ENCODE results near the gene ARFGAP3. TPM values are rescaled to one million over a fixed set of nuclear protein-coding genes. Genes with fewer than 3 reads are reported as not detected.

ARFGAP3 gene
- total RNA-seq, 1 donor from 2014 or later = 59.5 TPM

- H3K27ac Mint-ChIP-seq (ENCODE audit: unreplicated experiment) = no peak overlapping the region
- H3K4me2 ChIP-seq (ENCODE audit: low read length) = no peak overlapping the region
- no peaks in the 10 kb centered on the region for H3K27me3 ChIP-seq (ENCODE audit: insufficient read depth, low read length)
- no peak overlapping the region for H2AFZ ChIP-seq (ENCODE audit: low read depth, low read length)
- H3K4me1 Mint-ChIP-seq (ENCODE audit: low read depth, unreplicated experiment) = peaks cover 8% of the 10 kb centered on the region
- FAIRE-seq (no peak), DNase-seq (ENCODE audit: low read depth) (no peak)
- peaks cover 42% of the 10 kb centered on the region for H4K20me1 ChIP-seq (ENCODE audit: insufficient read depth, low read length)
- no peak for TF ChIP-seq EZH2 (IDR thresholded peaks at IDR 0.05; ENCODE audit: insufficient read depth, low read length)
- no peak for TF ChIP-seq CTCF (IDR thresholded peaks at IDR 0.05; ENCODE audit: insufficient read depth, low read depth, low read length)
- no peak overlapping the region for H3K27ac ChIP-seq (ENCODE audit: low read depth, low read length)
- H3K36me3 Mint-ChIP-seq (ENCODE audit: low read depth, unreplicated experiment) = peaks cover 24% of the 10 kb centered on the region
- H3K4me3 ChIP-seq (ENCODE audit: insufficient read depth, low read depth, low read length) = no peak overlapping the region
- no peaks in the 10 kb centered on the region for H3K27me3 Mint-ChIP-seq (ENCODE audit: low read depth, unreplicated experiment)
- H3K4me1 ChIP-seq (ENCODE audit: insufficient read depth, low read length) = peaks cover 5% of the 10 kb centered on the region
- H3K79me2 ChIP-seq (ENCODE audit: insufficient read depth, low read length) = no peaks in the 10 kb centered on the region
- H3K9me3 Mint-ChIP-seq (ENCODE audit: unreplicated experiment) = no peaks in the 10 kb centered on the region
- H3K4me3 Mint-ChIP-seq (ENCODE audit: unreplicated experiment) = no peak overlapping the region
- peaks cover 27% of the 10 kb centered on the region for H3K36me3 ChIP-seq (ENCODE audit: insufficient read depth, low read length)
- no peak overlapping the region for H3K9ac ChIP-seq (ENCODE audit: low read length)
- H3K9me3 ChIP-seq (ENCODE audit: insufficient read depth, low read depth, low read length) = no peaks in the 10 kb centered on the region
Observed at GRCh38 chr22:42800451-42801251, 56.4 kb downstream of the ARFGAP3 start.

- Histone ChIP-seq H3K9me3 (ENCODE audit: insufficient read depth, low read depth, low read length) (no peaks in the 10 kb centered on the region), H3K4me1 (ENCODE audit: insufficient read depth, low read length) (no peaks in the 10 kb centered on the region), H3K4me2 (ENCODE audit: low read length) (no peak overlapping the region), H4K20me1 (ENCODE audit: insufficient read depth, low read length) (peaks cover 38% of the 10 kb centered on the region), H2AFZ (ENCODE audit: low read depth, low read length) (no peak overlapping the region), H3K4me3 (ENCODE audit: insufficient read depth, low read depth, low read length) (no peak overlapping the region), H3K27ac (ENCODE audit: low read depth, low read length) (no peak overlapping the region), H3K79me2 (ENCODE audit: insufficient read depth, low read length) (no peaks in the 10 kb centered on the region), H3K9ac (ENCODE audit: low read length) (no peak overlapping the region), H3K27me3 (ENCODE audit: insufficient read depth, low read length) (no peaks in the 10 kb centered on the region), H3K36me3 (ENCODE audit: insufficient read depth, low read length) (peaks cover 26% of the 10 kb centered on the region)
- Mint-ChIP-seq H3K4me1 (ENCODE audit: low read depth, unreplicated experiment) (peaks cover 2% of the 10 kb centered on the region), H3K9me3 (ENCODE audit: unreplicated experiment) (no peaks in the 10 kb centered on the region), H3K27me3 (ENCODE audit: low read depth, unreplicated experiment) (no peaks in the 10 kb centered on the region), H3K4me3 (ENCODE audit: unreplicated experiment) (no peak overlapping the region), H3K36me3 (ENCODE audit: low read depth, unreplicated experiment) (peaks cover 20% of the 10 kb centered on the region), H3K27ac (ENCODE audit: unreplicated experiment) (no peak overlapping the region)
- TF ChIP-seq CTCF (IDR thresholded peaks at IDR 0.05; ENCODE audit: insufficient read depth, low read depth, low read length) (no peak), EZH2 (IDR thresholded peaks at IDR 0.05; ENCODE audit: insufficient read depth, low read length) (no peak)
- no peak for DNase-seq (ENCODE audit: low read depth)
- FAIRE-seq = no peak
Observed at GRCh38 chr22:42799461-42800405, 57.3 kb downstream of the ARFGAP3 start.
